HL-60 (cell line): Measurements from ENCODE around the gene PARVB.
"Not testable (repeated sequence)": the region's sequence is repeated elsewhere in the genome, so short reads cannot be mapped to it uniquely, and the experiment has no call there.

Source experiments
- DNase-seq, 2 experiments: peaks; one replicate each; pipeline ENCODE4 v3.0.0-alpha.2; 2010 to 2020; ENCODE audit warnings: low read depth in 1 of 2, low spot score in 1 of 2
- H3K27ac ChIP-seq: fragments of 250-450 bp; sonication (Bioruptor Pico); replicated peaks from 2 replicates; pipeline ENCODE4 v1.5.1; 2020; ENCODE audit warnings: mild to moderate bottlenecking, moderate library complexity
- H3K27me3 ChIP-seq: fragments of 250-450 bp; sonication (Bioruptor Pico); 2 replicates; pipeline ENCODE4 v1.5.1; 2021; ENCODE audit warnings: mild to moderate bottlenecking, moderate library complexity; ENCODE audit not compliant: insufficient read depth, poor library complexity, severe bottlenecking
- H3K4me3 ChIP-seq: replicated peaks from 2 replicates; pipeline ENCODE4 v1.5.1; 2011; ENCODE audit warnings: mild to moderate bottlenecking, control low read depth, low read length; ENCODE audit not compliant: insufficient read depth
- CTCF ChIP-seq: IDR thresholded peaks from one replicate; pipeline ENCODE4 v1.5.1; 2011; ENCODE audit warnings: low read length, control low read depth, inconsistent platforms; ENCODE audit not compliant: insufficient read depth
- GABPA ChIP-seq: IDR thresholded peaks from 2 replicates; pipeline ENCODE4 v1.6.1; 2012; ENCODE audit warnings: low read depth
- POLR2AphosphoS5 ChIP-seq: IDR thresholded peaks from 2 replicates; pipeline ENCODE4 v1.6.1; 2012; ENCODE audit warnings: low read depth
- REST ChIP-seq: IDR thresholded peaks from 2 replicates; pipeline ENCODE4 v1.6.1; 2012; ENCODE audit warnings: low read depth; ENCODE audit not compliant: insufficient replicate concordance
- SPI1 ChIP-seq: IDR thresholded peaks from 2 replicates; pipeline ENCODE4 v1.6.1; 2012; ENCODE audit warnings: low read depth, mild to moderate bottlenecking, borderline replicate concordance

Gene PARVB

DNA sequence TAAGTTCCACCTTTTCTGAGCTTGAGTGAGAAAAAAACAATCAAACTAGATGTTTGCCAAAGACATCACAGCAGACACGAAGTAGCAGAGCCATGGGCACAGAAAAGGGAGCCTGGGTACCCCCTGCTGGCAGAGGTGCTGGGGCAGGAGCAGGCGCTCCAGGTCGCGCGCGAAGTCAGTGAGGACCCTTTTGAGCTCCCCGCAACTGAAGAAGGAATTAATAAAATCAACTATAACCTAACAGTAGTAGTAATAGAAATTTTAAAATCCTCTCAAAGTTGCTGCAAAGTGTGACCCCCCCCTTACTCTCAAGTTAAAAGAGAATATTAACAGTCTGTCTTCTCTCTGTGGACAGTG is 20.0 kb upstream of the PARVB start:
- DNase-seq, result no peak
- Histone ChIP-seq H3K27ac (no peak overlapping the region), H3K27me3 (no peaks in the 10 kb centered on the region), H3K4me3 (no peak overlapping the region)
- TF ChIP-seq POLR2AphosphoS5, result no peak
- TF ChIP-seq GABPA, result no peak
- TF ChIP-seq REST, result no peak
- TF ChIP-seq CTCF, result no peak
- no peak for TF ChIP-seq SPI1

DNA sequence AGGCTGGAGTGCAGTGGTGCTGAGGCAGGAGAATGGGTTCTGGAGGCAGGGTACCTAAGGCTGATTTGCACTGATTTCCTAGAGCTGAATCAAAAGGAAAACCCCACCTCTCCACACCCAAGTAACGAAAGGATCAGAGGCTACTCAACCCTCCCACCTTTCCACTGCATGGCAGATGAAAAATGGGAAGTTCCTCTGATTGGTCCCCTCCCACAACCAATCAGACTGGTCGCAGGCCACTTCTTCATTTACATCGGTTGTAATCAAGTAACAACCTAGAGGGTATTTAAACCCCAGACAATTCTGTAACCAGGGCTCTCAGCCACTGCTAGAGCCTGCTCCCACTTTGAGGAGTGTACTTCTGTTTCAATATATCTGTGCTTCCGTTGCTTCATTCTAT is 18.6 kb upstream of the PARVB start:
- peak in 1 of 2 experiments; percentile 88 for DNase-seq
- no peak overlapping the region; the same call in 1 of the 2 replicates for H3K27ac ChIP-seq
- H3K27me3 ChIP-seq, result no peaks in the 10 kb centered on the region
- peak overlapping the region; percentile 14; the same call in 1 of the 2 replicates for H3K4me3 ChIP-seq
- peak; percentile 86 for TF ChIP-seq SPI1
- TF ChIP-seq CTCF, result no peak

- H3K27ac ChIP-seq, result no peak overlapping the region
- no peak for DNase-seq
- no peak overlapping the region for H3K4me3 ChIP-seq
- TF ChIP-seq POLR2AphosphoS5, result no peak
- no peak for TF ChIP-seq GABPA
- no peak for TF ChIP-seq SPI1
- no peaks in the 10 kb centered on the region for H3K27me3 ChIP-seq
Observed at GRCh38 chr22:44012162-44012561, 11.9 kb upstream of the PARVB start.

DNA sequence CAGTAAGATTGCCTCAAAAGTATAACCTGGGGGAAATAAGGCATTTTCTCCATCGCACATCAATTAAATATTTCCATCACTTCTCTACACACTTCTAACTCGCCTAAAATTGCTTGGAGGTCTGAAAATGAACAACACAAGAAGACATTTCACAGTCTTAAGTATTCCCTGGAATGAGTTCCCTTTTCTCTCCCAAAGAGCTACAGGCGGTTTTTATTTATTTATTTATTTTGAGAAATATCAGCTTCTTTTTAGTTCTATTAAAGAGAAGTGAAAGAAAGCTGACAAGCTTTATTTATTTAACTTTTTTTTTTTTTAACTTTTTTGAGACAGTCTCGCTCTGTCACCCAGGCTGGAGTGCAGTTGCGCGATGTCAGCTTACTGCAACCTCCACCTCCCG is 11.5 kb upstream of the PARVB start:
- DNase-seq, result no peak
- Histone ChIP-seq H3K4me3 (no peak overlapping the region), H3K27ac (no peak overlapping the region), H3K27me3 (no peaks in the 10 kb centered on the region)
- no peak for TF ChIP-seq REST

DNA sequence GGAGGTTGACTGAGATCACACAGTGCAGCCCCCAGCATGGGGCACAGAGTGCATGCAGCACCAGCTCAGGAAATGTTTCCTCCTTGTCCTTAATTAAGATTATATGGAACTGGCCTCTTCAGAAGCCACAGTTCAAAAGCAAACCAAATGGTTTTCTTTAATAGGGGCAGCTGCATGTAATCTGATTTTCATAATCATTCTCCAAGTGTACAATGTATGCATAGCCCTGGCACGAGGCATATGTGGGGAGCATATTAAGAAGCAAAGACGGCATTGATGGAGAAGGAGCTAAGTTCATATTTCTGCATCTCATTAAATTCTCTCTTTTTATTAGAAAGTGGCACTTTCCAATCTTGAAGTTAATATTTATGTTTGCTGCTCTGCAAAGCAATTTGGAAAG is 9.9 kb upstream of the PARVB start:
- Histone ChIP-seq H3K27me3 (no peaks in the 10 kb centered on the region), H3K4me3 (no peak overlapping the region), H3K27ac (no peak overlapping the region)
- TF ChIP-seq CTCF, result no peak
- no peak for TF ChIP-seq REST
- no peak for TF ChIP-seq POLR2AphosphoS5
- TF ChIP-seq SPI1, result no peak
- no peak for DNase-seq

DNA sequence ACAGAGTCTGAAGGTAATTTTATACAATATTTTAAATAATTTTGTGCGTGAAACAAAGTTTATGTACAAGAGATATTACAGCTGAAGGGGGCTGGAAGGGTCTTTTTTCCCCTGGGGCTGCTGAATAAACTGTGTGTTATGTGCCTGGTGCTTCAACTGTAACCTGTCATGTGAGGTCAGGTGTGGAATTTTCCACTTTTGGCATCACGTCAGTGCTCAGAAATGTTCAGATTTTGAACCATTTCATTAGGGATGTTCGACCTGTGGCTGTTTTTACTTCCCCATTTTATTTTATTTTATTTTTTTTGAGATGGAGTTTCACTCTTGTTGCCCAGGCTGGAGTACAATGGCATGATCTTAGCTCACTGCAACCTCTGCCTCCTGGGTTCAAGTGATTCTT is 7.5 kb upstream of the PARVB start:
- not testable (repeated sequence) for H3K4me3 ChIP-seq, H3K27ac ChIP-seq, DNase-seq, H3K27me3 ChIP-seq
